Measurements from ENCODE around the gene SAPCD1. TPM values are rescaled to one million over a fixed set of nuclear protein-coding genes. Genes with fewer than 3 reads are reported as not detected.

SAPCD1 gene
- total and polyA plus RNA-seq, 10 of the 15 experiments (the other 5 are each of a cell fraction or from before 2014, with no cell fraction given) = 1.6 to 13.0 (median 5.4) TPM

DNA sequence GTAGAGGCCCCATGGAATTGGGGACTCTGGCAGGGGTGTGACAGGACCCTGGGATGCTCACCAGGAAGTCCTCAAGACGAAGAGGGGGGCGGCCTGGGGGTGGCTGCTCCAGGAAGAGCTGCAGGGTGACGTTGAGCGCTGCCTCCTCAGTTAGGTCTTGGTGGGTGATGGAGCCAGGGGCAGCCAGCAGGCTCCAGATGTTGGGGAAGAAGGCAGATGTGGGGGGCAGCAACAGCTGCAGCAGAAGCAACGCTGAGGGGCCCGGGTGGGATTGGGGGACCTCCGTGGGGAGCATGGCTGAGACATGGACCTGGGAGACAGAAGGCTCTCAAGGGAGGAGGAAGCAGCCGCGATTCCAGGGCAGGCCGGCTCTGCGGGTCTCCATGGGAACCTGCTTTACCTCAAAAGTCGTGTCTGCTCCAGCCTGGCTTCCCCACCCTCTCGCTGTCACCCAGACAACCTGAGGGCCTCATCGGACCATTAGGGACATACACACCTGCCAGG, 14.1 kb downstream of the SAPCD1 start:
- Histone ChIP-seq H3K9ac (ENCODE audit: control insufficient read depth, insufficient read depth, low read length) (0 out of 2 replicates have a peak overlapping the region, but pooled peaks have one; percentile 15), H4K20me1 (ENCODE audit: control insufficient read depth, insufficient read depth) (no peaks in the 10 kb centered on the region), H3K27ac (ENCODE audit: control insufficient read depth, insufficient read depth) (peak overlapping the region; percentile 37; the same call in 1 of the 2 replicates), H3K79me2 (ENCODE audit: control insufficient read depth, insufficient read depth, low read length) (no peaks in the 10 kb centered on the region), H3K36me3 (ENCODE audit: control insufficient read depth in 2 of 2, insufficient read depth in 2 of 2, low read length in 1 of 2) (peaks cover 0 to 29% of the 10 kb centered on the region in 2 experiments; a peak in 3 of 4 replicates), H3K4me1 (ENCODE audit: control insufficient read depth, insufficient read depth, low read length) (peaks cover 18% of the 10 kb centered on the region), H3K27me3 (replicated peaks in 1 of 2; ENCODE audit: control insufficient read depth in 2 of 2, insufficient read depth in 2 of 2, low read length in 1 of 2) (no peaks in the 10 kb centered on the region), H3K4me3 (no peak overlapping the region), H3K9me3 (replicated peaks; ENCODE audit: control insufficient read depth, insufficient read depth, low read length) (no peaks in the 10 kb centered on the region), H2AFZ (ENCODE audit: control insufficient read depth, low read depth, low read length) (no peak overlapping the region; the same call in 1 of the 2 replicates), H3K4me2 (ENCODE audit: control insufficient read depth, insufficient read depth) (peak overlapping the region; percentile 62)
- TF ChIP-seq, protein P1, sequence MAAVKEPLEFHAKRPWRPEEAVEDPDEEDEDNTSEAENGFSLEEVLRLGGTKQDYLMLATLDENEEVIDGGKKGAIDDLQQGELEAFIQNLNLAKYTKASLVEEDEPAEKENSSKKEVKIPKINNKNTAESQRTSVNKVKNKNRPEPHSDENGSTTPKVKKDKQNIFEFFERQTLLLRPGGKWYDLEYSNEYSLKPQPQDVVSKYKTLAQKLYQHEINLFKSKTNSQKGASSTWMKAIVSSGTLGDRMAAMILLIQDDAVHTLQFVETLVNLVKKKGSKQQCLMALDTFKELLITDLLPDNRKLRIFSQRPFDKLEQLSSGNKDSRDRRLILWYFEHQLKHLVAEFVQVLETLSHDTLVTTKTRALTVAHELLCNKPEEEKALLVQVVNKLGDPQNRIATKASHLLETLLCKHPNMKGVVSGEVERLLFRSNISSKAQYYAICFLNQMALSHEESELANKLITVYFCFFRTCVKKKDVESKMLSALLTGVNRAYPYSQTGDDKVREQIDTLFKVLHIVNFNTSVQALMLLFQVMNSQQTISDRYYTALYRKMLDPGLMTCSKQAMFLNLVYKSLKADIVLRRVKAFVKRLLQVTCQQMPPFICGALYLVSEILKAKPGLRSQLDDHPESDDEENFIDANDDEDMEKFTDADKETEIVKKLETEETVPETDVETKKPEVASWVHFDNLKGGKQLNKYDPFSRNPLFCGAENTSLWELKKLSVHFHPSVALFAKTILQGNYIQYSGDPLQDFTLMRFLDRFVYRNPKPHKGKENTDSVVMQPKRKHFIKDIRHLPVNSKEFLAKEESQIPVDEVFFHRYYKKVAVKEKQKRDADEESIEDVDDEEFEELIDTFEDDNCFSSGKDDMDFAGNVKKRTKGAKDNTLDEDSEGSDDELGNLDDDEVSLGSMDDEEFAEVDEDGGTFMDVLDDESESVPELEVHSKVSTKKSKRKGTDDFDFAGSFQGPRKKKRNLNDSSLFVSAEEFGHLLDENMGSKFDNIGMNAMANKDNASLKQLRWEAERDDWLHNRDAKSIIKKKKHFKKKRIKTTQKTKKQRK (IDR thresholded peaks at IDR 0.05; ENCODE audit: low read depth, low read length) = no peak
- TF ChIP-seq SMARCA5 (IDR thresholded peaks at IDR 0.05) = 0 out of 2 replicates have a peak, but pooled peaks have one; percentile 10
- TF ChIP-seq, protein P2, sequence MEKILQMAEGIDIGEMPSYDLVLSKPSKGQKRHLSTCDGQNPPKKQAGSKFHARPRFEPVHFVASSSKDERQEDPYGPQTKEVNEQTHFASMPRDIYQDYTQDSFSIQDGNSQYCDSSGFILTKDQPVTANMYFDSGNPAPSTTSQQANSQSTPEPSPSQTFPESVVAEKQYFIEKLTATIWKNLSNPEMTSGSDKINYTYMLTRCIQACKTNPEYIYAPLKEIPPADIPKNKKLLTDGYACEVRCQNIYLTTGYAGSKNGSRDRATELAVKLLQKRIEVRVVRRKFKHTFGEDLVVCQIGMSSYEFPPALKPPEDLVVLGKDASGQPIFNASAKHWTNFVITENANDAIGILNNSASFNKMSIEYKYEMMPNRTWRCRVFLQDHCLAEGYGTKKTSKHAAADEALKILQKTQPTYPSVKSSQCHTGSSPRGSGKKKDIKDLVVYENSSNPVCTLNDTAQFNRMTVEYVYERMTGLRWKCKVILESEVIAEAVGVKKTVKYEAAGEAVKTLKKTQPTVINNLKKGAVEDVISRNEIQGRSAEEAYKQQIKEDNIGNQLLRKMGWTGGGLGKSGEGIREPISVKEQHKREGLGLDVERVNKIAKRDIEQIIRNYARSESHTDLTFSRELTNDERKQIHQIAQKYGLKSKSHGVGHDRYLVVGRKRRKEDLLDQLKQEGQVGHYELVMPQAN (conservative IDR thresholded peaks at IDR 0.05) = no peak
- no peak for TF ChIP-seq YBX1 (IDR thresholded peaks at IDR 0.05)
- no peak for DNase-seq (ENCODE audit: low read depth, low spot score)
- no peak for FAIRE-seq
- WGBS (ENCODE audit: insufficient coverage, insufficient replicate concordance, low lambda C conversion rate, missing lambda C conversion rate) = 28% methylated on average over 10 of the region's 14 CpGs
- in situ Hi-C loops (cut with MboI) = no loop called here
- ChIA-PET SMC1A (ENCODE audit: uncharacterized antibody, unreplicated experiment) (no interaction called here), CTCF (interaction anchor here (1.9 to 9.2 kb wide), 2 partner anchors 12 to 42 kb away, joined by 6 to 208 read pairs; partner anchors contain the start of genes CLIC1, DDAH2 and MSH5), POLR2A (interaction anchor here (1.2 to 2.0 kb wide), 4 partner anchors 10 to 38 kb away, joined by 4 to 9 read pairs (median 6); no protein-coding TSS in a partner anchor), RAD21 (ENCODE audit: unreplicated experiment) (interaction anchor here (1.0 to 2.1 kb wide), 3 partner anchors 19 to 54 kb away, joined by 3 to 8 read pairs (median 7); partner anchors contain the start of gene VARS1)
- BruUV-seq (replicated peaks) = no TSS peak
- ATAC-seq = peak; percentile 50
- intact Hi-C loops (cut with micrococcal nuclease; ENCODE audit: unreplicated experiment) = loop anchor here (10.0 kb wide), 1 partner anchor 48 kb away; the partner anchor contains the start of gene HSPA1B

Data from GM12878 (cell line).